HG03432 (cell line): ENCODE results near the gene LDLRAP1.
"Not testable (repeated sequence)": the region's sequence is repeated elsewhere in the genome, so short reads cannot be mapped to it uniquely, and the experiment has no call there.

ENCODE experiments used
- ATAC-seq: cut with Tn5 transposase; IDR thresholded peaks from one replicate; pipeline ENCODE4 v1.9.1; 2021; ENCODE audit warnings: mild to moderate bottlenecking, moderate library complexity; ENCODE audit not compliant: unreplicated experiment

LDLRAP1 gene

DNA sequence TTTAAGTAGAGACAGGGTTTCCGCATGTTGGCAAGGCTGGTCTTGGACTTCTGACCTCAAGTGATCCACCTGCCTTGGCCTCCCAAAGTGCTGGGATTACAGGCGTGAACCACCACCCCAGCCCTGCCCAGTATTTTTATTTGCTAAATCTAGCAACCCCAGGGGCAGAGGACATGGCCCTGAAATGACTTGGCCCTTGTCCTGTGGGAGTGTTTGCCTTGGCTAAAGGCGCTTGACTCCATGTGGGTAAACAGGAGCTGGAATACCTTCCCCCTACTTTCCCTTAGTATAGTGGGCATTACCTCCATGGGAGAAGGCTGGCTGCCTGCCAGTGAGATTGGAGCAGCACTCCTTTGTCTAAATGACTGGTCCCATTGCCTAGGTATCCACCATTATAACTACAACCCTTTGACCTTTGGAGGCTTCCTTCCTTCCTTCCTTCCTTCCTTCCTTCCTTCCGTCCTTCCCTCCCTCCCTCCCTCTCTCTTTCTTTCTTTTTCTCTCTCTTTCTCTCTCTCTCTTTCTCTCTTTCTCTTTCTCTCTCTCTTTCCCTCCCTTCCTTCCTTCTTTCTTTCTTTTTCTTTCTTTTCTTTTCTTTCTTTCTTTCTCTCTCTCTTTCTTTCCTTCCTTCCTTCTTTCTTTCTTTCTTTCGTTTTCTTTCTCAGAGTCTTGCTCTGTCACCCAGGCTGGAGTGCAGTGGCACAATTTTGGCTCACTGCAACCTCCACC lies 57.7 kb downstream of the LDLRAP1 start:
- not testable (repeated sequence) for ATAC-seq

DNA sequence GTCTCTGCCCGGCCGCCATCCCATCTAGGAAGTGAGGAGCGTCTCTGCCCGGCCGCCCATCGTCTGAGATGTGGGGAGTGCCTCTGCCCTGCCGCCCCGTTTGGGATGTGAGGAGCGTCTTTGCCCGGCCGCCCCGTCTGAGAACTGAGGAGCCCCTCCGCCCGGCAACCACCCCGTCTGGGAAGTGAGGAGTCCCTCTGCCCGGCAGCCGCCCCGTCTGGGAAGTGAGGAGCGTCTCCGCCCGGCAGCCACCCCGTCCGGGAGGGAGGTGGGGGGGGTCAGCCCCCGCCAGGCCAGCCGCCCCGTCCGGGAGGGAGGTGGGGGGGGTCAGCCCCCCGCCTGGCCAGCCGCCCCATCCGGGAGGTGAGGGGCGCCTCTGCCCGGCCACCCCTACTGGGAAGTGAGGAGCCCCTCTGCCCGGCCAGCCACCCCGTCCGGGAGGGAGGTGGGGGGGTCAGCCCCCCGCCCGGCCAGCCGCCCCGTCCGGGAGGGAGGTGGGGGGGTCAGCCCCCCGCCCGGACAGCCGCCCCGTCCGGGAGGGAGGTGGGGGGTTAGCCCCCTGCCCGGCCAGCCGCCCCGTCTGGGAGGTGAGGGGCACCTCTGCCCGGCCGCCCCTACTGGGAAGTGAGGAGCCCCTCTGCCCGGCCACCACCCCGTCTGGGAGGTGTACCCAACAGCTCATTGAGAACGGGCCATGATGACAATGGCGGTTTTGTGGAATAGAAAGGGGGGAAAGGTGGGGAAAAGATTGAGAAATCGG lies 60.6 kb downstream of the LDLRAP1 start:
- ATAC-seq: not testable (repeated sequence)

DNA sequence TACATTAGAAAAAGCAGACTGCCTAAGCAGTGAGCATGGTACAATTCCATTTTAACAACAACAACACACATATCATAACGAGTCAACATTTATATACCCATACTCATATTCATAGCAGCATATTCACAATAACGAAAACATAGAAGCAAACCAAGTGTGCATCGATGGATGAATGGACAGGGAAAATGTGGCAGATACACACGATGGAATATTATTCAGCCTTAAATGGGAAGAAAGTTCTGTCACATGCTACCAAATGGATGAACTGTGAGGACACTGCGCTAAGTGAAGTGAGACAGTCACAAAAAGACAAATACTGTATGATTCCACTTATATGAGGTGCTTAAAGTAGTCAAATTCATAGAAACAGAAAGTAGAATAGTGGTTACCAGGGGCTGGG lies 63.7 kb downstream of the LDLRAP1 start:
- no peak for ATAC-seq

- ATAC-seq: peak; percentile 50
Measured at GRCh38 chr1:25608488-25609178, 65.2 kb downstream of the LDLRAP1 start.

DNA sequence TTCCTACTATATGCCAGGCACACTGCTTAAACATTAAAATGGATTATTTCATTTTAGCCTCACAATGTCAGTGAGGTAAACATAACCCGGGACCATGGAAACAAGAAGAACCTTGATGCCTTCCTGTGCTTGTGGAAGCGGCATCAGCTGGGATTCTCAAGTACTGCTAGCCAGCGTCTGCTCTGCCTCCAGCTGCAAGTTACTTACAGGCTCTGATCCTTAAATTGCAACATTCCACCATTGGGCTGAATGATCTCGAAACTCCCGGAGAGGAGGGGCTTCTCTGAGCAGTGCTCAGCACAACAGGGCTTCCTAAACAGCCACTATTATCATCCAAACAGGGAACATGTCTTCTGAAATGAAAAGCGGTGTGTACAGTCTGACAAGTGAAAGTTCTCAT lies 66.5 kb downstream of the LDLRAP1 start:
- no peak for ATAC-seq

DNA sequence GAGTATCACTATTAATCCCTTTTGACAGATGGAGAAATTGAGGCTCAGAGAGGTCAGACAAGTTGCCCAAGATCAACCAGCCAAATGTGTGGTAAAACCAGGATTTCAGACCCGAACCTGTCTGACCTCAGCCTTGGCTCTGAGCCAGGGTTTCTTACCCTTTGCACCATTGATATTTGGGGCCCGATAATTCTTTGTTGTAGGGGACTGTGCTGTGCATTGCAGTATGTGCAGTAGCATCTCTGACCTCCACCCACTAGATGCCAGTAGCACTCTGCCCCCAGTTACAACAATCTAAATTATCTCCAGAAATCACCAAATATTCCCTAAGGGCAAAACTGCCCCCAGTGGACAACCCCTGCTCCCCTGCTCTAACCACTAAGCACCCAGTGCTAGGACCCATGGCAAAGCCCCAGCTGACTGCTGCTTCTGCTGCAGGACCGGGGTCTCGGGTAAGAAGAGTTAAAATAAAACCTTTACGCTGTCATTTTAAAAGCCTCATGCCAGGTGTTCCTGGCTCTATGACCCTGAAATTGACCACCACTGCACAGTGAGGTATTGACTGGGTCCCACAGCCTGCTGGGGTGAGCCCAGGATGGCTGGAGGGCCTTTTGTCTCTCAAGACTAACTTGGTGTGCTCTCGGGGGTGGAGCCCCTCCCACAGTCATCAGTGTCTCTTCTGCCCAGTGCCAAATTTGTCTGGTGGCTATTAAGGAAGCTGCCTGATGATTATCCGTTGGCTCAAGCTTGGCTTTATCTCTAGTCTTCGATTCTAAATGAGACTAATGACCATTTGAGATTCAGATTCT lies 67.6 kb downstream of the LDLRAP1 start:
- ATAC-seq: no peak

DNA sequence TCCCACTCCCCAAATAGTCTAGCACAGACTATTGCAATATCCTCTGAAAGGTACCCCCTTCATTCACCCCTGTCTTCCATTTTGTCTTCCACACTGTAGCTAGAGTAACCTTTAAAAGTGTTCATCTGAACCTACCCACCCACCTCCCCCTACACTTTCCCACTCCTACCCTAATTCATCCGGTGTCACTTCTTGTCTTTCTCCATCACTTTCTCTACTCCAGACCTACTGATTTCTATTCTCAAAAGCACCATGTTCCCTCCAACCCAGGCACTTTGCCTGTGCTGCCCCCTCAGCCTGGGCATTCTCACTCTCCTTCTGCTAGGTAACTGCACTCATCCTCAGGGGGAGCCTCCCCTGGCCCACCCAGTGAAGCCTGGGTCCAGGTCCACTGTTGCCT lies 68.4 kb downstream of the LDLRAP1 start:
- ATAC-seq: no peak

GRCh38 chr1:25612421-25612820 lies 69.0 kb downstream of the LDLRAP1 start:
- no peak for ATAC-seq

- ATAC-seq: no peak
Measured at GRCh38 chr1:25613091-25613490, 69.7 kb downstream of the LDLRAP1 start.

DNA sequence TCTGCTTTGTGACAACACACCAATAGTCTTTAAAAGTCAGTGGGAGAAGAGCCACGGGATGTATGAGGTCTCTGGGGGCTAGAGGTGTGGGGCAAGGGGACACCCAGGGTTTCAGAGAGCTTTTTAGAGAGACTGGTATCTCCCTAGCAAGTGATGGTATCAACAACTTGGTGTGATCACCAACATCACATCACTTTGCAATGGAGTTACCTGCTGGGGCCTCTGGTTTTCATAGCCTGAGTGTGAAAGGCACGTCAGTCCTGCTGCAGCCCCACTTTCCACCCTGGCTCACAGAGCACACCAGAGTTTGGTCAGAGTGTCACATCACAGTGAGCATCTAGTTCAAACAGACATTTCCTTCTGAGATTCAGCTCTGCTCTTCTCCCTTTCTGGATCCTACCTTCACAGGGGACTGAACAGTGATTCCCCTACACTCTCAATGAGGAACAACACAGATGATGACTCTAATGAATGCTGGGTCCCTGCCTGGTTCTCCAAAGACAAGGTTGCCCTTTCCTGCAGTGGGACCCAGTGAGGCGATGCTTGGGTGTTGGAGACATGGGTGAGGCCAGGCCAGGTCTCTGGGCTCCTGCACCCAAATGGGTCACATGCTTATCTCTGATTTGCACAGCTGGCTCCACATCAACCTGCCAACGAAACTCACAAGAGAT lies 71.2 kb downstream of the LDLRAP1 start:
- no peak for ATAC-seq

DNA sequence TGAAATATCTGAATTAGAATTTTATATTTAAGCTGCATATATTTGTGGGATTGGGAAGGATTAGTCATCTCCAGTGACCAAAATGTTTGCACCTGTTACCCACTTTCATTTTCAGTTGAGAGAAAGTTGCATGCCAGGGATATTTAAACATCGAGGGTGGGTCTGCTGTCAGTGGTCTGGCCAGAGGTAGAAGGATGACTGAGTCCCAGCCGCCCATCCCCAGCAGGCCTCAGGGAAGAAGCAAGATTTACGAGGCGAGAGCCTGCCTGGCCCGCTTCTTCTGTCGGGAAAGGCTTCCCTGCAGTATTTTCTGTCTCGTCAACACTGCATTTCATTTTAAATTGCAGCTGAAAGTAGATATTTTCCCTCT lies 71.8 kb downstream of the LDLRAP1 start:
- ATAC-seq: no peak

- no peak for ATAC-seq
Measured at GRCh38 chr1:25615563-25616094, 72.2 kb downstream of the LDLRAP1 start.

- ATAC-seq: peak; percentile 69
Measured at GRCh38 chr1:25616095-25616986, 72.9 kb downstream of the LDLRAP1 start, which contains the start of gene MAN1C1. TSS of gene MAN1C1 (plus strand) at chr1:25616791. CDS start at chr1:25617798, 1,007 bp downstream.

- peak; percentile 9 for ATAC-seq
Measured at GRCh38 chr1:25616987-25617624, 73.7 kb downstream of the LDLRAP1 start.

GRCh38 chr1:25617625-25618432 lies 74.4 kb downstream of the LDLRAP1 start:
- no peak for ATAC-seq

GRCh38 chr1:25618433-25618808 lies 75.0 kb downstream of the LDLRAP1 start:
- ATAC-seq: no peak
